GM12892 (cell line): ENCODE measurements around the gene NMU.

Experiments
- DNase-seq: peaks from one replicate; pipeline ENCODE4 v3.0.0; 2011; ENCODE audit not compliant: insufficient read length
- FAIRE-seq: peaks from 2 replicates; lab custom pipeline; 2011; peaks lifted over from hg19 to GRCh38; lab: Jason Lieb, UNC
- POLR2A ChIP-seq: IDR thresholded peaks from 2 replicates; pipeline ENCODE4 v1.6.1; 2011; ENCODE audit warnings: low read depth, low read length, control low read depth
- POLR2AphosphoS5 ChIP-seq: IDR thresholded peaks from 2 replicates; pipeline ENCODE4 v1.6.1; 2011; ENCODE audit warnings: low read depth, low read length, control low read depth
- TAF1 ChIP-seq: IDR thresholded peaks from 2 replicates; pipeline ENCODE4 v1.6.1; 2011; ENCODE audit warnings: low read depth, mild to moderate bottlenecking, control low read depth, low read length, borderline replicate concordance

NMU gene

GRCh38 chr4:55547918-55548317 is 88.2 kb downstream of the NMU start:
- TF ChIP-seq POLR2A (no peak), TAF1 (no peak), POLR2AphosphoS5 (no peak)
- FAIRE-seq (no peak), DNase-seq (no peak)

GRCh38 chr4:55547466-55547770 is 88.7 kb downstream of the NMU start:
- DNase-seq: no peak
- FAIRE-seq: peak; percentile 79

GRCh38 chr4:55546756-55547465 is 89.2 kb downstream of the NMU start, which contains the start of gene CLOCK:
TSS of gene CLOCK (minus strand) at chr4:55546909. CDS start at chr4:55482785, 64,124 bp downstream.
- DNase-seq (peak; percentile 76), FAIRE-seq (peak; percentile 66)
- TF ChIP-seq POLR2AphosphoS5: no peak
- no peak for TF ChIP-seq TAF1
- no peak; the same call in 1 of the 2 replicates for TF ChIP-seq POLR2A

More at GRCh38 chr4:55547466-55547770, 88.7 kb downstream of the NMU start:
- TF ChIP-seq TAF1 (no peak), POLR2A (no peak), POLR2AphosphoS5 (no peak)

GRCh38 chr4:55546506-55546755 is 89.7 kb downstream of the NMU start:
- TF ChIP-seq POLR2A: no peak
- no peak for TF ChIP-seq TAF1
- TF ChIP-seq POLR2AphosphoS5: no peak

DNA sequence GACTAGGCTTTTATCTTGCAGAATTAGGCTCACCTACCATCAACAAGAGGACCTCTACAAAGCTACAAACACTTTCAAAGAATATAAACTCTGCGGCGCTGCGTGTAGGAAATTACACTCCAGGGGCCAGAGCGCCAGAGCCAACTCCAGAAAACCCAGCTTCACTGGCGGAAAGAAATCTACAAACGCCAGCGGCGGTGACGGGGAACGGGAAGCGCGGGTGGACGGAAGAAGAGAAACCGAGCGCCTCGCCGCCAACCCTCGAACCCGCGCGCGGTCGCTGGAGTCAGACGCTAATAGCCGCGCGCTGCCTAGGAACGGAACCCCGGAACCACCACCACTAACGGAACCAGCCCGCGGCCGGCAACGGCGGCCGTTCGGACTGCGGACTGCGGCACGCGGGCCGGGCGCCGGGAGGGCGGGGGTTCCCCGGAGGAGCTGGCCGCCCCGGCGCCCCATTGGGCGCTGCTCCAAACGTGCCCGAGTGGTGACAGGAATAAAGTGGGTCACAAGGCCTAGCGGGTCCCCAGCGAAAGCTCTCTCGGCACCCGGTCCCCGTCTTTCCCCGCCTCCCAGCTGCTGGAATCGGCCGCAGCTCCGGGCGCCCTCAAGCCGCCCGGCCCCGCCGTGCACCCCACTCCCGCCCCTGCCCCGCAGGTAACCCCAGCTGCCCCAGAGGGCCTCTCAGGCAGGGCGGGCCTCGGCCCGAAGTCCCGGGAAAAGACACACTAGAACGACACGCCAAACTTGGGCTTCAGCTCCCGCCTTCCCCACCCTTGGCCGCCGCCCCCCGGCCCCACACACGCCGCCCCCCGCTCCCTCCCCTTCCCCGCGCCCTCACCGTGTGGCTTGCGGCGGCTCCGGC is 90.2 kb downstream of the NMU start:
- TF ChIP-seq POLR2AphosphoS5 (peak; percentile 68), POLR2A (peak; percentile 75), TAF1 (peak; percentile 50)
- FAIRE-seq (peak; percentile 77), DNase-seq (peak; percentile 44)

More at GRCh38 chr4:55546506-55546755, 89.7 kb downstream of the NMU start:
- FAIRE-seq (peak; percentile 85), DNase-seq (no peak)
